IMR-90 (cell line): ENCODE measurements around the gene SEC16B. TPM values are rescaled to one million over a fixed set of nuclear protein-coding genes. Genes with fewer than 3 reads are reported as not detected.

ENCODE experiments used
- ATAC-seq: fragments of 200-7000 bp; cut with Tn5 transposase; 2 replicates; pipeline ENCODE4 v1.9.1; 2020; ENCODE audit warnings: low read depth, mild to moderate bottlenecking, moderate library complexity
- BruUV-seq: library from RNA; stranded (reverse); fragments of 400-500 nt; replicated peaks from 2 replicates; lab custom pipeline; 2021; lab: Mats Ljungman, UMichigan
- CTCF ChIA-PET: fragments of 300-600 bp; formaldehyde crosslinking; extraction: SDS; loops from one replicate; lab custom pipeline; 2021; ENCODE audit warnings: antibody characterized with exemption; lab: Yijun Ruan, JAX
- POLR2A ChIA-PET: fragments of 300-600 bp; sonication (Branson Sonifier 250); formaldehyde crosslinking; loops from one replicate; lab custom pipeline; 2022; ENCODE audit warnings: antibody characterized with exemption; ENCODE audit not compliant: unreplicated experiment; lab: Charles Lee
- DNase-seq: peaks from one replicate; pipeline ENCODE4 v3.0.0; 2013
- H2AFZ ChIP-seq: replicated peaks from 2 replicates; pipeline ENCODE3; 2013; ENCODE audit warnings: low read length, mild to moderate bottlenecking; ENCODE audit not compliant: poor library complexity
- H2AK5ac ChIP-seq: 2 replicates; pipeline ENCODE4 v1.6.1; 2013; ENCODE audit warnings: low read depth, low read length, inconsistent platforms
- H2AK9ac ChIP-seq: replicated peaks from 2 replicates; pipeline ENCODE3; 2013; ENCODE audit warnings: mild to moderate bottlenecking, low read depth, low read length, moderate library complexity; ENCODE audit not compliant: poor library complexity
- H2BK120ac ChIP-seq: 2 replicates; pipeline ENCODE4 v1.6.1; 2013; ENCODE audit warnings: low read depth, low read length, inconsistent platforms
- H2BK15ac ChIP-seq: 3 replicates; pipeline ENCODE4 v1.6.1; 2013; ENCODE audit warnings: low read depth, low read length, inconsistent platforms
- H2BK20ac ChIP-seq: 2 replicates; pipeline ENCODE4 v1.6.1; 2013; ENCODE audit warnings: low read depth, mild to moderate bottlenecking, inconsistent platforms, low read length, moderate library complexity
- H2BK5ac ChIP-seq: 2 replicates; pipeline ENCODE4 v1.6.1; 2013; ENCODE audit warnings: mild to moderate bottlenecking, low read depth, low read length, inconsistent platforms; ENCODE audit not compliant: poor library complexity, severe bottlenecking
- H3K14ac ChIP-seq: replicated peaks from 2 replicates; pipeline ENCODE4 v1.6.1; 2013; ENCODE audit warnings: low read depth, low read length, inconsistent platforms
- H3K18ac ChIP-seq: 2 replicates; pipeline ENCODE4 v1.6.1; 2013; ENCODE audit warnings: low read depth, low read length, control low read depth
- H3K23ac ChIP-seq: 2 replicates; pipeline ENCODE4 v1.6.1; 2013; ENCODE audit warnings: low read depth, low read length, inconsistent platforms
- H3K27ac ChIP-seq: 2 replicates; pipeline ENCODE4 v1.5.1; 2013; ENCODE audit warnings: mild to moderate bottlenecking, control low read depth, low read length; ENCODE audit not compliant: insufficient read depth
- H3K27me3 ChIP-seq: 2 replicates; pipeline ENCODE4 v1.6.1; 2013; ENCODE audit warnings: low read length; ENCODE audit not compliant: control insufficient read depth, insufficient read depth
- H3K36me3 ChIP-seq: 2 replicates; pipeline ENCODE4 v1.6.1; 2013; ENCODE audit warnings: low read length, mixed read lengths; ENCODE audit not compliant: control insufficient read depth, insufficient read depth
- H3K4ac ChIP-seq: 2 replicates; pipeline ENCODE4 v1.6.1; 2013; ENCODE audit warnings: low read depth, low read length, inconsistent platforms
- H3K4me1 ChIP-seq: 2 replicates; pipeline ENCODE4 v1.6.1; 2013; ENCODE audit warnings: low read length, mixed read lengths; ENCODE audit not compliant: control insufficient read depth, insufficient read depth
- H3K4me2 ChIP-seq: 2 replicates; pipeline ENCODE4 v1.6.1; 2013; ENCODE audit warnings: low read depth, mild to moderate bottlenecking, control low read depth, low read length, moderate library complexity
- H3K4me3 ChIP-seq: 2 replicates; pipeline ENCODE4 v1.5.1; 2013; ENCODE audit warnings: low read depth, mild to moderate bottlenecking, control low read depth, low read length, moderate library complexity; ENCODE audit not compliant: insufficient read depth
- H3K56ac ChIP-seq: 2 replicates; pipeline ENCODE4 v1.6.1; 2013; ENCODE audit warnings: low read length, inconsistent platforms; ENCODE audit not compliant: insufficient read depth; ENCODE audit errors: extremely low read depth
- H3K79me1 ChIP-seq, 2 experiments: 2 replicates each; pipeline ENCODE4 v1.6.1; 2013; ENCODE audit warnings: low read length in 2 of 2, inconsistent platforms in 1 of 2, low read depth in 1 of 2
- H3K9ac ChIP-seq: 2 replicates; pipeline ENCODE4 v1.6.1; 2013; ENCODE audit warnings: low read depth, low read length, control low read depth
- H3K9me1 ChIP-seq: 2 replicates; pipeline ENCODE4 v1.6.1; 2013; ENCODE audit warnings: low read length, inconsistent platforms; ENCODE audit not compliant: insufficient read depth
- H3K9me3 ChIP-seq: 2 replicates; pipeline ENCODE4 v1.6.1; 2013; ENCODE audit warnings: low read length; ENCODE audit not compliant: control insufficient read depth, insufficient read depth
- H4K20me1 ChIP-seq: 2 replicates; pipeline ENCODE4 v1.6.1; 2013; ENCODE audit warnings: low read length, inconsistent platforms; ENCODE audit not compliant: insufficient read depth
- H4K5ac ChIP-seq: 2 replicates; pipeline ENCODE4 v1.6.1; 2013; ENCODE audit warnings: mild to moderate bottlenecking, low read depth, low read length, control low read depth
- H4K8ac ChIP-seq, 2 experiments: 2 replicates each; pipeline ENCODE4 v1.6.1; 2013; ENCODE audit warnings: low read depth in 2 of 2, low read length in 2 of 2, control low read depth in 1 of 2, inconsistent platforms in 1 of 2
- H4K91ac ChIP-seq: 2 replicates; pipeline ENCODE4 v1.6.1; 2013; ENCODE audit warnings: low read depth, low read length, inconsistent platforms; ENCODE audit not compliant: insufficient read depth
- BHLHE40 ChIP-seq: fragments of 150-350 bp; IDR thresholded peaks from 2 replicates; pipeline ENCODE4 v1.6.1; 2016; ENCODE audit warnings: mild to moderate bottlenecking, low read depth, low read length
- CEBPB ChIP-seq: IDR thresholded peaks from 2 replicates; pipeline ENCODE4 v1.6.1; 2012; ENCODE audit warnings: low read depth, low read length, improper control_type of control experiment
- CHD1 ChIP-seq: IDR thresholded peaks from 2 replicates; pipeline ENCODE4 v1.6.1; 2012; ENCODE audit warnings: low read depth, low read length, improper control_type of control experiment
- CTCF ChIP-seq: conservative IDR thresholded peaks from 2 replicates; pipeline ENCODE4 v1.5.1; 2012; ENCODE audit warnings: mild to moderate bottlenecking, low read depth, low read length, improper control_type of control experiment
- FOS ChIP-seq: fragments of 150-350 bp; IDR thresholded peaks from 2 replicates; pipeline ENCODE4 v1.6.1; 2016; ENCODE audit warnings: low read depth, low read length
- MAFK ChIP-seq: IDR thresholded peaks from 2 replicates; pipeline ENCODE4 v1.6.1; 2012; ENCODE audit warnings: low read depth, low read length, improper control_type of control experiment
- MAZ ChIP-seq: IDR thresholded peaks from 2 replicates; pipeline ENCODE4 v1.6.1; 2012; ENCODE audit warnings: low read depth, mild to moderate bottlenecking, low read length, improper control_type of control experiment, moderate library complexity, borderline replicate concordance
- MXI1 ChIP-seq: IDR thresholded peaks from 2 replicates; pipeline ENCODE4 v1.6.1; 2012; ENCODE audit warnings: low read depth, mild to moderate bottlenecking, low read length, moderate library complexity, borderline replicate concordance
- NFE2L2 ChIP-seq: fragments of 150-350 bp; IDR thresholded peaks from 2 replicates; pipeline ENCODE4 v1.6.1; 2016; ENCODE audit warnings: low read depth, mild to moderate bottlenecking, low read length
- POLR2A ChIP-seq: IDR thresholded peaks from 2 replicates; pipeline ENCODE4 v1.6.1; 2012; ENCODE audit warnings: mild to moderate bottlenecking, low read depth, low read length
- RAD21 ChIP-seq: IDR thresholded peaks from 2 replicates; pipeline ENCODE4 v1.6.1; 2012; ENCODE audit warnings: low read length, improper control_type of control experiment
- RCOR1 ChIP-seq: IDR thresholded peaks from 2 replicates; pipeline ENCODE4 v1.6.1; 2012; ENCODE audit warnings: mild to moderate bottlenecking, low read length, improper control_type of control experiment; ENCODE audit not compliant: insufficient replicate concordance
- RFX5 ChIP-seq: IDR thresholded peaks from 2 replicates; pipeline ENCODE4 v1.8.0; 2012; ENCODE audit warnings: low read depth, mild to moderate bottlenecking, low read length, moderate library complexity
- SMC3 ChIP-seq: fragments of 150-350 bp; IDR thresholded peaks from 2 replicates; pipeline ENCODE4 v1.6.1; 2016; ENCODE audit warnings: low read depth, mild to moderate bottlenecking, antibody characterized with exemption, low read length, moderate library complexity
- USF2 ChIP-seq: fragments of 150-350 bp; IDR thresholded peaks from 2 replicates; pipeline ENCODE4 v1.6.1; 2017; ENCODE audit warnings: mild to moderate bottlenecking, antibody characterized with exemption, low read length, low read depth
- WGBS, 2 experiments: methylation state at CpG; one replicate each; pipeline versions ENCODE4 v1.1.5 to v1.1.7; 2013; ENCODE audit warnings: missing lambda C conversion rate in 2 of 2; ENCODE audit not compliant: insufficient read length in 1 of 2; ENCODE audit errors: extremely low coverage in 2 of 2; 5-methylcytosine and 5-hydroxymethylcytosine counted together
- dilution Hi-C: fragments of 300-500 bp; cut with HindIII; formaldehyde crosslinking; loops from one replicate; pipeline ENCODE4 v1.14.3; 2018; ENCODE audit warnings: low sequenced_read_pairs; ENCODE audit not compliant: unreplicated experiment
- in situ Hi-C: fragments of 300-500 bp; cut with MboI; formaldehyde crosslinking; loops from 3 replicates; pipeline ENCODE4 v1.14.3; 2019; ENCODE audit warnings: low sequenced_read_pairs, inconsistent platforms, mixed read lengths
- intact Hi-C: fragments of 100-400 bp; cut with micrococcal nuclease; formaldehyde crosslinking; loops from 2 replicates; pipeline ENCODE4 v1.10.0; 2022
- polyA plus RNA-seq, 3 experiments: library from polyadenylated mRNA; depleted of rRNA; stranded (reverse); fragments of >200 nt; gene quantifications; 2 replicates each; pipeline ENCODE4 v1.2.3, GENCODE V29; 2012; ENCODE audit warnings: low replicate concordance in 1 of 3
- total RNA-seq: library from RNA; depleted of rRNA; stranded (reverse); fragments of >200 nt; gene quantifications from 2 replicates; pipeline ENCODE4 v1.2.3, GENCODE V29; 2012

The SEC16B gene
- total and polyA plus RNA-seq, 2 of the 4 experiments (the other 2 are of a cell fraction) = 4.3 TPM

GRCh38 chr1:177964336-177964735 lies 5.5 kb downstream of the SEC16B start:
- H3K4me2 ChIP-seq = no peak overlapping the region
- BruUV-seq = no TSS peak
- H3K9me3 ChIP-seq = no peaks in the 10 kb centered on the region
- no peaks in the 10 kb centered on the region for H3K9me1 ChIP-seq
- no peak overlapping the region for H4K91ac ChIP-seq
- ChIA-PET CTCF (no interaction called here), POLR2A (no interaction called here)
- H4K20me1 ChIP-seq = no peaks in the 10 kb centered on the region
- ATAC-seq = peak; percentile 86
- no peak overlapping the region for H3K14ac ChIP-seq
- no peak overlapping the region for H3K23ac ChIP-seq
- no peak overlapping the region for H2BK5ac ChIP-seq
- no peaks in the 10 kb centered on the region for H3K36me3 ChIP-seq
- H3K9ac ChIP-seq = no peak overlapping the region
- 0 out of 4 replicates have a peak overlapping the region, but pooled peaks of 1 of the 2 experiments have one; percentile 22 for H4K8ac ChIP-seq
- no peak overlapping the region for H2AK9ac ChIP-seq
- intact Hi-C loops = no loop called here
- TF ChIP-seq POLR2A = no peak
- no peak for TF ChIP-seq RFX5
- TF ChIP-seq MAZ = no peak
- TF ChIP-seq FOS = no peak
- TF ChIP-seq CEBPB = no peak
- TF ChIP-seq CHD1 = no peak
- TF ChIP-seq USF2 = no peak
- no peak for TF ChIP-seq RCOR1
- TF ChIP-seq RAD21 = no peak
- no peak for TF ChIP-seq MXI1
- no peak for TF ChIP-seq BHLHE40
- no peak for TF ChIP-seq CTCF
- TF ChIP-seq NFE2L2 = no peak
- TF ChIP-seq SMC3 = no peak
- no peak for TF ChIP-seq MAFK
- peaks cover 15% of the 10 kb centered on the region for H3K4me1 ChIP-seq
- H3K4me3 ChIP-seq = no peak overlapping the region
- dilution Hi-C loops = no loop called here
- no peak overlapping the region for H3K56ac ChIP-seq
- no peak overlapping the region; the same call in 1 of the 2 replicates for H2AK5ac ChIP-seq
- no peak overlapping the region for H2BK15ac ChIP-seq
- WGBS, 2 experiments = no CpG with 5 or more reads among the region's 5 CpGs
- DNase-seq = peak; percentile 43
- H3K18ac ChIP-seq = no peak overlapping the region
- H3K27me3 ChIP-seq = no peaks in the 10 kb centered on the region
- peak overlapping the region; percentile 59 for H2AFZ ChIP-seq
- no peaks in the 10 kb centered on the region for H3K79me1 ChIP-seq
- H2BK20ac ChIP-seq = 0 out of 2 replicates have a peak overlapping the region, but pooled peaks have one; percentile 13
- H3K27ac ChIP-seq = no peak overlapping the region
- H4K5ac ChIP-seq = no peak overlapping the region
- in situ Hi-C loops = no loop called here
- H2BK120ac ChIP-seq = no peak overlapping the region
- 0 out of 2 replicates have a peak overlapping the region, but pooled peaks have one; percentile 30 for H3K4ac ChIP-seq
